ENCODE measurements around the gene FZD1. TPM values are rescaled to one million over a fixed set of nuclear protein-coding genes. Genes with fewer than 3 reads are reported as not detected.
A peak's percentile ranks its signal among the peaks of the same experiment; 100 is the strongest.

The FZD1 gene
- total RNA-seq, 1 donor from 2014 or later: 5.4 TPM

DNA sequence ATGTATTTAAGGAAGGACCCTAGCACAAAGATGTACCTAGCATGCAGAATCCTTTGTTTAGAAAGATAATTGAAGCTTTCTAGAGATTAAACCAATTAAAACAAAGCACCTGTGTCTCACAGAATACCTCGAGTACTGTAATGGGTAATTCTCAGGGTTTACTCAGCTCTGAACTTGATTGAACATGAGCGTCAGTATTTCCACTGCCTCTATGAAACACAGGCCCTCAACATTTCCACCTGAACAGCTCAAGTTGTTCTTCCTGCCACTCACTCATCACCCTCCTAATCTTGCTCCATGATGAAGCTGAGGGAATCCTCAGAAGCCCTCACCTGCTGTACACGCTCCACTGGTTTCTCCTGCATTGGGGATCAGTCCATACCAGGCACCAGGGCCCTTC lies 33.7 kb upstream of the FZD1 start:
- H3K9me3 ChIP-seq (ENCODE audit: insufficient read depth, low read depth, low read length): no peaks in the 10 kb centered on the region
- no peak for TF ChIP-seq EZH2 (IDR thresholded peaks at IDR 0.05; ENCODE audit: insufficient read depth, low read length)
- TF ChIP-seq, protein P1, sequence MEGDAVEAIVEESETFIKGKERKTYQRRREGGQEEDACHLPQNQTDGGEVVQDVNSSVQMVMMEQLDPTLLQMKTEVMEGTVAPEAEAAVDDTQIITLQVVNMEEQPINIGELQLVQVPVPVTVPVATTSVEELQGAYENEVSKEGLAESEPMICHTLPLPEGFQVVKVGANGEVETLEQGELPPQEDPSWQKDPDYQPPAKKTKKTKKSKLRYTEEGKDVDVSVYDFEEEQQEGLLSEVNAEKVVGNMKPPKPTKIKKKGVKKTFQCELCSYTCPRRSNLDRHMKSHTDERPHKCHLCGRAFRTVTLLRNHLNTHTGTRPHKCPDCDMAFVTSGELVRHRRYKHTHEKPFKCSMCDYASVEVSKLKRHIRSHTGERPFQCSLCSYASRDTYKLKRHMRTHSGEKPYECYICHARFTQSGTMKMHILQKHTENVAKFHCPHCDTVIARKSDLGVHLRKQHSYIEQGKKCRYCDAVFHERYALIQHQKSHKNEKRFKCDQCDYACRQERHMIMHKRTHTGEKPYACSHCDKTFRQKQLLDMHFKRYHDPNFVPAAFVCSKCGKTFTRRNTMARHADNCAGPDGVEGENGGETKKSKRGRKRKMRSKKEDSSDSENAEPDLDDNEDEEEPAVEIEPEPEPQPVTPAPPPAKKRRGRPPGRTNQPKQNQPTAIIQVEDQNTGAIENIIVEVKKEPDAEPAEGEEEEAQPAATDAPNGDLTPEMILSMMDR (IDR thresholded peaks at IDR 0.05; ENCODE audit: insufficient read depth, low read depth, low read length): no peak
- no peak overlapping the region for H3K4me3 ChIP-seq (ENCODE audit: insufficient read depth, low read depth, low read length)
- Mint-ChIP-seq H3K9me3 (ENCODE audit: unreplicated experiment) (peaks cover 2% of the 10 kb centered on the region), H3K4me3 (ENCODE audit: unreplicated experiment) (no peak overlapping the region), H3K4me1 (ENCODE audit: low read depth, unreplicated experiment) (no peaks in the 10 kb centered on the region), H3K27me3 (ENCODE audit: low read depth, unreplicated experiment) (peaks cover 34% of the 10 kb centered on the region), H3K27ac (ENCODE audit: unreplicated experiment) (no peak overlapping the region), H3K36me3 (ENCODE audit: low read depth, unreplicated experiment) (no peaks in the 10 kb centered on the region)
- no peaks in the 10 kb centered on the region for H3K36me3 ChIP-seq (ENCODE audit: insufficient read depth, low read length)
- no peak overlapping the region for H3K9ac ChIP-seq (ENCODE audit: low read length)
- H3K4me1 ChIP-seq (ENCODE audit: insufficient read depth, low read length): peaks cover 18% of the 10 kb centered on the region
- H4K20me1 ChIP-seq (ENCODE audit: insufficient read depth, low read length): no peaks in the 10 kb centered on the region
- DNase-seq (ENCODE audit: low read depth) (no peak), FAIRE-seq (no peak)
- no peaks in the 10 kb centered on the region for H3K27me3 ChIP-seq (ENCODE audit: insufficient read depth, low read length)
- H2AFZ ChIP-seq (ENCODE audit: low read depth, low read length): no peak overlapping the region
- no peaks in the 10 kb centered on the region for H3K79me2 ChIP-seq (ENCODE audit: insufficient read depth, low read length)
- H3K27ac ChIP-seq (ENCODE audit: low read depth, low read length): no peak overlapping the region
- no peak overlapping the region for H3K4me2 ChIP-seq (ENCODE audit: low read length)

DNA sequence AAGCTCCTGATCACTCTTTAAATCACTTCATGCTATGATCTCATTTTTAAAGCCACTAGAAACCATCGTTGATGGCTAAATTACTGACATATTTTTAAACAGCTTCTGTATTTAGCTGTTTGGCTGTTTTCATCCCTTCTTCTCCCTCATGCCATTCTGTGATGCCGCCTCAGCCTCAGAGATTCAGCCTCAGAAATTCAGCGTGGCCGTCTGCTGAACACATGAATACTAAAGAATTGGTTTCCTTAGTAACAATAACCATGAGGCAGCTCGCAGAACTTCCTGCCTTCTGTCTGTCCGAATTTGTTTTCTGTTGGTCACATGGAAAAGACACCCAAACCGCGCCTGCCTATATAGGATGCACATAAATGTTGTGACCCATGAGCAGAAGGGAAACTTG lies 31.0 kb upstream of the FZD1 start:
- Histone ChIP-seq H3K27me3 (ENCODE audit: insufficient read depth, low read length) (no peaks in the 10 kb centered on the region), H3K27ac (ENCODE audit: low read depth, low read length) (no peak overlapping the region), H3K4me1 (ENCODE audit: insufficient read depth, low read length) (peaks cover 10% of the 10 kb centered on the region), H3K9ac (ENCODE audit: low read length) (no peak overlapping the region), H3K4me3 (ENCODE audit: insufficient read depth, low read depth, low read length) (no peak overlapping the region), H3K9me3 (ENCODE audit: insufficient read depth, low read depth, low read length) (no peaks in the 10 kb centered on the region), H2AFZ (ENCODE audit: low read depth, low read length) (no peak overlapping the region), H3K4me2 (ENCODE audit: low read length) (peak overlapping the region; percentile 8), H3K36me3 (ENCODE audit: insufficient read depth, low read length) (no peaks in the 10 kb centered on the region), H4K20me1 (ENCODE audit: insufficient read depth, low read length) (no peaks in the 10 kb centered on the region), H3K79me2 (ENCODE audit: insufficient read depth, low read length) (no peaks in the 10 kb centered on the region)
- DNase-seq (ENCODE audit: low read depth) (no peak), FAIRE-seq (no peak)
- TF ChIP-seq, protein P1 (IDR thresholded peaks at IDR 0.05; ENCODE audit: insufficient read depth, low read depth, low read length): no peak
- no peak for TF ChIP-seq EZH2 (IDR thresholded peaks at IDR 0.05; ENCODE audit: insufficient read depth, low read length)
- Mint-ChIP-seq H3K4me3 (ENCODE audit: unreplicated experiment) (no peak overlapping the region), H3K27me3 (ENCODE audit: low read depth, unreplicated experiment) (peaks cover 36% of the 10 kb centered on the region), H3K4me1 (ENCODE audit: low read depth, unreplicated experiment) (no peaks in the 10 kb centered on the region), H3K27ac (ENCODE audit: unreplicated experiment) (no peak overlapping the region), H3K9me3 (ENCODE audit: unreplicated experiment) (peaks cover 2% of the 10 kb centered on the region), H3K36me3 (ENCODE audit: low read depth, unreplicated experiment) (no peaks in the 10 kb centered on the region)

DNA sequence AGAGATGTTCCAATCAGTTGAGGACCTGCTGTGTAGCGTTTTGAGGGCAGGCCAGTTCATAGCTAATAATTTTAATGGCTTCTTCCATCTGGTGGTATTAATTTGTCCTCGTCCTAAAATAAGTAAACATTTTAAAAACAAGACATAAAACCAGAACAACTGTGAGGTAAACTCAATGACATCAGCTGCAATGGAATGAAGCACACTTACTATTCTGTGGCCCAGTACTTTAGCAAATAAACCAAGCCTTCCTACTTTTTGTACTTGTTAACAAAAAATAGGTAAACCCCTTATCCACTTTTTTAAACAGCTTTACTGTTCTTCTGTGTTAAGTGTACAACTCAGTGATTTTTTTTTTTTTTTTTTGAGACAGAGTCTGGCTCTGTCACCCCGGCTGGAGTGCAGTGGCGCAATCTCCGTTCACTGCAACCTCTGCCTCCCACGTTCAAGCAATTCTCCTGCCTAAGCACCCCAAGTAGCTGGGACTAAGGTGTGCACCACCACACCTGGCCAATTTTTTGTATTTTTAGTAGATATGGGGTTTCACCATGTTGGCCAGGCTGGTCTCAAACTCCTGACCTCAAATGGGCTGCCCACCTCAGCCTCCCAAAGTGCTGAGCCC lies 28.9 kb upstream of the FZD1 start:
- H3K27ac ChIP-seq (ENCODE audit: low read depth, low read length): no peak overlapping the region
- H3K79me2 ChIP-seq (ENCODE audit: insufficient read depth, low read length): no peaks in the 10 kb centered on the region
- H3K4me1 ChIP-seq (ENCODE audit: insufficient read depth, low read length): peaks cover 15% of the 10 kb centered on the region
- no peaks in the 10 kb centered on the region for H3K9me3 ChIP-seq (ENCODE audit: insufficient read depth, low read depth, low read length)
- H3K4me3 ChIP-seq (ENCODE audit: insufficient read depth, low read depth, low read length): no peak overlapping the region
- H3K36me3 ChIP-seq (ENCODE audit: insufficient read depth, low read length): no peaks in the 10 kb centered on the region
- H3K27me3 ChIP-seq (ENCODE audit: insufficient read depth, low read length): no peaks in the 10 kb centered on the region
- no peak overlapping the region for H3K27ac Mint-ChIP-seq (ENCODE audit: unreplicated experiment)
- H3K27me3 Mint-ChIP-seq (ENCODE audit: low read depth, unreplicated experiment): peaks cover 31% of the 10 kb centered on the region
- peaks cover 2% of the 10 kb centered on the region for H3K9me3 Mint-ChIP-seq (ENCODE audit: unreplicated experiment)
- DNase-seq (ENCODE audit: low read depth) (no peak), FAIRE-seq (no peak)
- no peak overlapping the region for H3K4me3 Mint-ChIP-seq (ENCODE audit: unreplicated experiment)
- H3K9ac ChIP-seq (ENCODE audit: low read length): no peak overlapping the region
- TF ChIP-seq EZH2 (IDR thresholded peaks at IDR 0.05; ENCODE audit: insufficient read depth, low read length): no peak
- TF ChIP-seq, protein P1 (IDR thresholded peaks at IDR 0.05; ENCODE audit: insufficient read depth, low read depth, low read length): no peak
- no peak overlapping the region for H2AFZ ChIP-seq (ENCODE audit: low read depth, low read length)
- H3K4me1 Mint-ChIP-seq (ENCODE audit: low read depth, unreplicated experiment): peaks cover 10% of the 10 kb centered on the region
- H3K36me3 Mint-ChIP-seq (ENCODE audit: low read depth, unreplicated experiment): no peaks in the 10 kb centered on the region
- no peaks in the 10 kb centered on the region for H4K20me1 ChIP-seq (ENCODE audit: insufficient read depth, low read length)
- H3K4me2 ChIP-seq (ENCODE audit: low read length): no peak overlapping the region

Data from astrocyte (in vitro differentiated cells and primary cell).